GM21619 (cell line): ENCODE results near the gene GJB1.
"Not testable (repeated sequence)": the region's sequence is repeated elsewhere in the genome, so short reads cannot be mapped to it uniquely, and the experiment has no call there.

Source experiments
- ATAC-seq: cut with Tn5 transposase; IDR thresholded peaks from one replicate; pipeline ENCODE4 v1.9.1; 2021; ENCODE audit not compliant: unreplicated experiment

GJB1 gene

GRCh38 chrX:71222929-71223328 lies at the start of gene GJB1:
GJB1 (plus strand) TSS chrX:71223224; CDS start chrX:71223708, 484 bp downstream.
- ATAC-seq = no peak

- no peak for ATAC-seq
These were observed 49.6 kb upstream of the GJB1 start for GRCh38 chrX:71173440-71173839.

- no peak for ATAC-seq
These were observed 48.2 kb upstream of the GJB1 start for GRCh38 chrX:71174795-71175194.

GRCh38 chrX:71175531-71175930 lies 47.5 kb upstream of the GJB1 start:
- no peak for ATAC-seq

- no peak for ATAC-seq
These were observed 45.7 kb upstream of the GJB1 start for GRCh38 chrX:71177327-71177726.

- ATAC-seq = no peak
These were observed 44.1 kb upstream of the GJB1 start for GRCh38 chrX:71178908-71179307.

- not testable (repeated sequence) for ATAC-seq
These were observed 42.3 kb upstream of the GJB1 start for GRCh38 chrX:71180579-71181265.

- peak; percentile 30 for ATAC-seq
These were observed 41.5 kb upstream of the GJB1 start for GRCh38 chrX:71181558-71181909.

- peak; percentile 87 for ATAC-seq
These were observed 40.9 kb upstream of the GJB1 start for GRCh38 chrX:71181910-71182799.

GRCh38 chrX:71182871-71183270 lies 40.2 kb upstream of the GJB1 start:
- no peak for ATAC-seq

- ATAC-seq = no peak
These were observed 39.7 kb upstream of the GJB1 start for GRCh38 chrX:71183341-71183740.

GRCh38 chrX:71184092-71184491 lies 38.9 kb upstream of the GJB1 start:
- no peak for ATAC-seq

GRCh38 chrX:71184803-71185495 lies 38.1 kb upstream of the GJB1 start:
- ATAC-seq = no peak

- no peak for ATAC-seq
These were observed 31.8 kb upstream of the GJB1 start for GRCh38 chrX:71191248-71191647.

- no peak for ATAC-seq
These were observed 26.9 kb upstream of the GJB1 start for GRCh38 chrX:71195964-71196649.

GRCh38 chrX:71198066-71198465 lies 25.0 kb upstream of the GJB1 start:
- peak; percentile 87 for ATAC-seq

GRCh38 chrX:71199252-71200008 lies 23.6 kb upstream of the GJB1 start:
- ATAC-seq = no peak

- ATAC-seq = no peak
These were observed 12.2 kb upstream of the GJB1 start for GRCh38 chrX:71210816-71211215.

GRCh38 chrX:71212536-71212935 lies 10.5 kb upstream of the GJB1 start:
- no peak for ATAC-seq

GRCh38 chrX:71214152-71214551 lies 8.9 kb upstream of the GJB1 start:
- no peak for ATAC-seq
